HepG2 (cell line): ENCODE results near the gene ZNF155. TPM values are rescaled to one million over a fixed set of nuclear protein-coding genes. Genes with fewer than 3 reads are reported as not detected.

Experiments
- CC2D1A ChIP-seq: sonication (generic); formaldehyde crosslinking; IDR thresholded peaks from 2 replicates; pipeline ENCODE4 v1.8.1; 2023; ENCODE audit warnings: mild to moderate bottlenecking, missing genetic modification reagents
- DZIP1 ChIP-seq: sonication (generic); formaldehyde crosslinking; IDR thresholded peaks from 2 replicates; pipeline ENCODE4 v1.5.0; 2020; ENCODE audit warnings: mild to moderate bottlenecking, missing genetic modification reagents
- FOXJ3 ChIP-seq: sonication (generic); formaldehyde crosslinking; IDR thresholded peaks from 2 replicates; pipeline ENCODE4 v1.4.0; 2020; ENCODE audit warnings: missing genetic modification reagents, mild to moderate bottlenecking, borderline replicate concordance
- GLI4 ChIP-seq: sonication (generic); formaldehyde crosslinking; IDR thresholded peaks from 2 replicates; pipeline ENCODE4 v1.5.1; 2020; ENCODE audit warnings: missing genetic modification reagents, mild to moderate bottlenecking, moderate library complexity, borderline replicate concordance
- KAT2B ChIP-seq: fragments of 150-350 bp; IDR thresholded peaks from 2 replicates; pipeline ENCODE4 v1.6.1; 2014; ENCODE audit warnings: low read depth, low read length, borderline replicate concordance
- NFKB2 ChIP-seq: sonication (generic); formaldehyde crosslinking; IDR thresholded peaks from 2 replicates; pipeline ENCODE4 v1.4.0; 2020; ENCODE audit warnings: missing genetic modification reagents, borderline replicate concordance
- NR1H2 ChIP-seq: sonication (generic); formaldehyde crosslinking; IDR thresholded peaks from 2 replicates; pipeline ENCODE4 v1.8.1; 2022; ENCODE audit warnings: low read depth, missing genetic modification reagents, borderline replicate concordance
- SKI ChIP-seq: fragments of 450-650 bp; IDR thresholded peaks from one replicate; pipeline ENCODE4 v1.6.1; 2018; ENCODE audit warnings: mild to moderate bottlenecking; ENCODE audit not compliant: partially characterized antibody
- TRIM24 ChIP-seq: sonication (generic); formaldehyde crosslinking; IDR thresholded peaks from 2 replicates; pipeline ENCODE4 v1.8.0; 2022; ENCODE audit warnings: mild to moderate bottlenecking, missing genetic modification reagents
- ZNF441 ChIP-seq: sonication (generic); formaldehyde crosslinking; IDR thresholded peaks from 2 replicates; pipeline ENCODE4 v1.7.0; 2021; ENCODE audit warnings: missing genetic modification reagents, borderline replicate concordance
- ZNF704 ChIP-seq: sonication (generic); formaldehyde crosslinking; IDR thresholded peaks from 2 replicates; pipeline ENCODE4 v1.8.1; 2023; ENCODE audit warnings: mild to moderate bottlenecking, inconsistent platforms, moderate library complexity, missing genetic modification reagents, borderline replicate concordance
- polyA plus RNA-seq, 8 experiments: library from polyadenylated mRNA; depleted of rRNA in 3 of 8; stranded (reverse) in 7 of 8; unstranded in 1 of 8; fragments of >200 nt; fragmentation: Illumina TruSeq in 4 of 8; extraction: Trizol in 4 of 8; gene quantifications; 2 replicates each; pipeline versions ENCODE4 v1.2.1 to v1.2.3, GENCODE V29; 2011 to 2016; ENCODE audit warnings: low read depth in 4 of 8, missing spikeins in 1 of 8, mixed read lengths in 1 of 8; ENCODE audit not compliant: insufficient read depth in 1 of 8
- total RNA-seq, 5 experiments: library from RNA; depleted of rRNA; stranded (reverse); fragments of >200 nt; fragmentation: Illumina TruSeq; extraction: Trizol; gene quantifications; 2 replicates each; pipeline ENCODE4 v1.2.3, GENCODE V29; 2016; ENCODE audit warnings: low read depth in 1 of 5
- TF ChIP-seq, protein P1 (sequence below): sonication (generic); formaldehyde crosslinking; IDR thresholded peaks from 2 replicates; pipeline ENCODE4 v1.4.0; 2020; ENCODE audit warnings: missing genetic modification reagents
- TF ChIP-seq, protein P2 (sequence below): sonication (generic); formaldehyde crosslinking; IDR thresholded peaks from 2 replicates; pipeline ENCODE4 v1.5.0; 2020; ENCODE audit warnings: missing genetic modification reagents
- TF ChIP-seq, protein P3 (sequence below): fragments of 450-650 bp; IDR thresholded peaks from 2 replicates; pipeline ENCODE4 v1.6.1; 2017; ENCODE audit warnings: mild to moderate bottlenecking
- TF ChIP-seq, protein P4 (sequence below): sonication (generic); formaldehyde crosslinking; IDR thresholded peaks from 2 replicates; pipeline ENCODE4 v1.8.1; 2023; ENCODE audit warnings: mild to moderate bottlenecking, moderate library complexity, missing genetic modification reagents
- TF ChIP-seq, protein P5 (sequence below): sonication (generic); formaldehyde crosslinking; IDR thresholded peaks from 2 replicates; pipeline ENCODE4 v1.5.0; 2020; ENCODE audit warnings: mild to moderate bottlenecking, low read depth, missing genetic modification reagents, borderline replicate concordance

Gene ZNF155
- total and polyA plus RNA-seq, 2 of the 13 experiments (the other 11 are each of a cell fraction or from before 2014, with no cell fraction given) = 2.5 to 3.6 TPM

DNA sequence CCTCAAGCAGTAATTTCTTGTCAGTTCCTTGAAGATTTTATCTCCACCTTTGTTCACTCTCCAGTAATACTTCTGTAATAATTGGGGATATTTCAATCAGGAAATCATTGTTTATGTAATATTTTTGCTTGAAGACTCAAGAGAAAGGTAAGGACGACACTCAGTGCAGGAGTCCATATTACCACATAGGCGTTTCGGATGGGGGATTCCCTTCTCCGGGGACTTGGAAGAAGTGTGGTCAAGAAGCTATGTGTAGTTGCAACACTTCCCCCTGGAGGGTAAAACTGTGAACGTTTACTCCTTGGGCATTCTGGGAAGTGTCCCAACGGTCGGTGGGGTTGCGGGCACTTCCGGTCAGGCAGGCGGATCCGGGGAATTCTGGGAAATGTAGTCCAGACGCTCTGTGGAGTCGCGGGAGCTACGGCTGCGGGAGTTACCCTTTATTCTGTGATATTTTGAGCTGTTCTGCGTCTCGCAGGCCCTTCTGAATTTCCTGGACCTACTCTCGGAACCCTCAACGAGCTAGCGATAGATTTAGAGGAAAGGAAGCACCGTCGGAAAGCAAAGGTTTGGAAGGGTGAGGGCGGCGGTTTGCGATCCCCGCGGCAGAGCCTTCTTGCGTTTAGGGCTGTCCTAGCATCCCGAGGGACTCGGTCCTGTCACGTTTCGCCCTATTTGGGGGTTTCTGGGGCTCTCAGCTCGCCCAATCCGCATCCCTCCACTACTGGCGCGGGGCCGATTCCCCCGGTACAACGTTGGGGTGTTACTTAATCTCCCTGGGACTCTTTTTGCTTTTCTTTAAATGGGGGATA, 32.9 kb upstream of the ZNF155 start, which contains the start of gene ZNF221 (continued):
- TF ChIP-seq, protein P1, sequence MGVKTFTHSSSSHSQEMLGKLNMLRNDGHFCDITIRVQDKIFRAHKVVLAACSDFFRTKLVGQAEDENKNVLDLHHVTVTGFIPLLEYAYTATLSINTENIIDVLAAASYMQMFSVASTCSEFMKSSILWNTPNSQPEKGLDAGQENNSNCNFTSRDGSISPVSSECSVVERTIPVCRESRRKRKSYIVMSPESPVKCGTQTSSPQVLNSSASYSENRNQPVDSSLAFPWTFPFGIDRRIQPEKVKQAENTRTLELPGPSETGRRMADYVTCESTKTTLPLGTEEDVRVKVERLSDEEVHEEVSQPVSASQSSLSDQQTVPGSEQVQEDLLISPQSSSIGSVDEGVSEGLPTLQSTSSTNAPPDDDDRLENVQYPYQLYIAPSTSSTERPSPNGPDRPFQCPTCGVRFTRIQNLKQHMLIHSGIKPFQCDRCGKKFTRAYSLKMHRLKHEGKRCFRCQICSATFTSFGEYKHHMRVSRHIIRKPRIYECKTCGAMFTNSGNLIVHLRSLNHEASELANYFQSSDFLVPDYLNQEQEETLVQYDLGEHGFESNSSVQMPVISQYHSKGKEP = no peak; the same call in 1 of the 2 replicates
- no peak for TF ChIP-seq ZNF704 (CRISPR knock-in tag)
- peak; percentile 28; the same call in 1 of the 2 replicates for TF ChIP-seq NFKB2 (CRISPR knock-in tag)
- no peak for TF ChIP-seq DZIP1 (CRISPR knock-in tag)
- TF ChIP-seq, protein P2, sequence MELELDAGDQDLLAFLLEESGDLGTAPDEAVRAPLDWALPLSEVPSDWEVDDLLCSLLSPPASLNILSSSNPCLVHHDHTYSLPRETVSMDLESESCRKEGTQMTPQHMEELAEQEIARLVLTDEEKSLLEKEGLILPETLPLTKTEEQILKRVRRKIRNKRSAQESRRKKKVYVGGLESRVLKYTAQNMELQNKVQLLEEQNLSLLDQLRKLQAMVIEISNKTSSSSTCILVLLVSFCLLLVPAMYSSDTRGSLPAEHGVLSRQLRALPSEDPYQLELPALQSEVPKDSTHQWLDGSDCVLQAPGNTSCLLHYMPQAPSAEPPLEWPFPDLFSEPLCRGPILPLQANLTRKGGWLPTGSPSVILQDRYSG (CRISPR knock-in tag) = no peak
- no peak for TF ChIP-seq CC2D1A (CRISPR knock-in tag)
- TF ChIP-seq, protein P3, sequence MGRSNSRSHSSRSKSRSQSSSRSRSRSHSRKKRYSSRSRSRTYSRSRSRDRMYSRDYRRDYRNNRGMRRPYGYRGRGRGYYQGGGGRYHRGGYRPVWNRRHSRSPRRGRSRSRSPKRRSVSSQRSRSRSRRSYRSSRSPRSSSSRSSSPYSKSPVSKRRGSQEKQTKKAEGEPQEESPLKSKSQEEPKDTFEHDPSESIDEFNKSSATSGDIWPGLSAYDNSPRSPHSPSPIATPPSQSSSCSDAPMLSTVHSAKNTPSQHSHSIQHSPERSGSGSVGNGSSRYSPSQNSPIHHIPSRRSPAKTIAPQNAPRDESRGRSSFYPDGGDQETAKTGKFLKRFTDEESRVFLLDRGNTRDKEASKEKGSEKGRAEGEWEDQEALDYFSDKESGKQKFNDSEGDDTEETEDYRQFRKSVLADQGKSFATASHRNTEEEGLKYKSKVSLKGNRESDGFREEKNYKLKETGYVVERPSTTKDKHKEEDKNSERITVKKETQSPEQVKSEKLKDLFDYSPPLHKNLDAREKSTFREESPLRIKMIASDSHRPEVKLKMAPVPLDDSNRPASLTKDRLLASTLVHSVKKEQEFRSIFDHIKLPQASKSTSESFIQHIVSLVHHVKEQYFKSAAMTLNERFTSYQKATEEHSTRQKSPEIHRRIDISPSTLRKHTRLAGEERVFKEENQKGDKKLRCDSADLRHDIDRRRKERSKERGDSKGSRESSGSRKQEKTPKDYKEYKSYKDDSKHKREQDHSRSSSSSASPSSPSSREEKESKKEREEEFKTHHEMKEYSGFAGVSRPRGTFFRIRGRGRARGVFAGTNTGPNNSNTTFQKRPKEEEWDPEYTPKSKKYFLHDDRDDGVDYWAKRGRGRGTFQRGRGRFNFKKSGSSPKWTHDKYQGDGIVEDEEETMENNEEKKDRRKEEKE = no peak
- no peak for TF ChIP-seq SKI
- TF ChIP-seq NR1H2 (CRISPR knock-in tag) = no peak
- 0 out of 2 replicates have a peak, but pooled peaks have one; percentile 36 for TF ChIP-seq GLI4
- TF ChIP-seq, protein P4, sequence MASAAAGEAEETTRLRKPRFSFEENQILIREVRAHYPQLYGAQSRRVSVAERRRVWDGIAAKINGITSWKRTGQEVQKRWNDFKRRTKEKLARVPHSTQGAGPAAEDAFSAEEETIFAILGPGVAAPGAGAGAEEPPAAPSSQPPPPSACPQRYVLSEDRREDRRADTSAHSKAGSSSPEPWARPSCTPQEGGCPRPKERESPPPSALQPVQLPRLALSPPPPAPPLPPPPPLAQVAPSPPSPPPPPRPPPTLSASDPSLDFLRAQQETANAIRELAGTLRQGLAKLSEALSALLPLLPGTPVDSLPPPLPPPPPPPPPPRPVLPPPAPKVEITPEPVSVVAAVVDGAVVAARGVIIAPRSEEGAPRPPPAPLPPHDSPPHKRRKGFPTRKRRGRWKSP (CRISPR knock-in tag) = peak; percentile 60; the same call in 1 of the 2 replicates
- 0 out of 2 replicates have a peak, but pooled peaks have one; percentile 19 for TF ChIP-seq FOXJ3
- TF ChIP-seq KAT2B = no peak
- peak; percentile 61 for TF ChIP-seq ZNF441 (CRISPR knock-in tag)
- TF ChIP-seq, protein P5, sequence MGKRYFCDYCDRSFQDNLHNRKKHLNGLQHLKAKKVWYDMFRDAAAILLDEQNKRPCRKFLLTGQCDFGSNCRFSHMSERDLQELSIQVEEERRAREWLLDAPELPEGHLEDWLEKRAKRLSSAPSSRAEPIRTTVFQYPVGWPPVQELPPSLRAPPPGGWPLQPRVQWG = no peak
- TF ChIP-seq TRIM24 (CRISPR knock-in tag) = no peak
